DOHH2 (cell line): Measurements from ENCODE around the gene MAP2K5.

Experiments used
- H3F3A ChIP-seq: fragments of 200-600 bp; sonication (generic), shearing (Covaris generic); 2 replicates; pipeline ENCODE4 v1.6.0; 2016; ENCODE audit warnings: antibody characterized with exemption, mild to moderate bottlenecking; ENCODE audit not compliant: control insufficient read depth, insufficient read depth
- H3K27ac ChIP-seq: fragments of 200-600 bp; sonication (generic); 2 replicates; pipeline ENCODE4 v1.5.1; 2014; ENCODE audit warnings: low read depth, mild to moderate bottlenecking, low read length, moderate library complexity
- H3K27me3 ChIP-seq: fragments of 200-600 bp; sonication (generic); 2 replicates; pipeline ENCODE4 v1.6.1; 2014; ENCODE audit warnings: mild to moderate bottlenecking, low read length, mixed read lengths; ENCODE audit not compliant: control insufficient read depth
- H3K36me3 ChIP-seq: fragments of 200-600 bp; sonication (generic); 2 replicates; pipeline ENCODE4 v1.6.1; 2014; ENCODE audit warnings: mild to moderate bottlenecking, low read length, moderate library complexity, mixed read lengths; ENCODE audit not compliant: control insufficient read depth
- H3K4me1 ChIP-seq: fragments of 200-600 bp; sonication (generic); 2 replicates; pipeline ENCODE4 v1.6.1; 2014; ENCODE audit warnings: mild to moderate bottlenecking, low read length, mixed read lengths; ENCODE audit not compliant: control insufficient read depth
- H3K4me2 ChIP-seq: fragments of 200-600 bp; sonication (generic); 2 replicates; pipeline ENCODE4 v1.6.0; 2014; ENCODE audit warnings: mild to moderate bottlenecking, low read length, moderate library complexity
- H3K4me3 ChIP-seq: fragments of 200-600 bp; sonication (generic); 2 replicates; pipeline ENCODE4 v1.5.1; 2014; ENCODE audit warnings: mild to moderate bottlenecking, low read length, mixed read lengths
- H3K79me2 ChIP-seq: fragments of 200-600 bp; sonication (generic); 2 replicates; pipeline ENCODE4 v1.6.1; 2014; ENCODE audit warnings: mild to moderate bottlenecking, low read length, mixed read lengths; ENCODE audit not compliant: control insufficient read depth
- H3K9me2 ChIP-seq: fragments of 200-600 bp; sonication (generic); replicated peaks from 2 replicates; pipeline ENCODE4 v1.6.1; 2014; ENCODE audit warnings: mild to moderate bottlenecking, low read length, mixed read lengths; ENCODE audit not compliant: control insufficient read depth
- H3K9me3 ChIP-seq: fragments of 200-600 bp; sonication (generic); 2 replicates; pipeline ENCODE4 v1.6.1; 2014; ENCODE audit warnings: antibody characterized with exemption, low read length, mixed read lengths; ENCODE audit not compliant: control insufficient read depth, insufficient read depth
- H4K20me1 ChIP-seq: fragments of 200-600 bp; sonication (generic); 2 replicates; pipeline ENCODE4 v1.6.0; 2014; ENCODE audit warnings: low read depth, mild to moderate bottlenecking, antibody characterized with exemption, low read length, moderate library complexity; ENCODE audit not compliant: control insufficient read depth, insufficient read depth
- CTCF ChIP-seq: fragments of 200-600 bp; sonication (generic); IDR thresholded peaks from one replicate; pipeline ENCODE4 v1.5.1; 2014; ENCODE audit warnings: antibody characterized with exemption, mild to moderate bottlenecking, low read depth, low read length; ENCODE audit not compliant: poor library complexity, severe bottlenecking
- EZH2phosphoT487 ChIP-seq: fragments of 200-600 bp; sonication (generic); IDR thresholded peaks from 2 replicates; pipeline ENCODE4 v1.6.1; 2017; ENCODE audit warnings: borderline replicate concordance, mild to moderate bottlenecking, antibody characterized with exemption, low read length, moderate library complexity, mixed read lengths

MAP2K5 gene

DNA sequence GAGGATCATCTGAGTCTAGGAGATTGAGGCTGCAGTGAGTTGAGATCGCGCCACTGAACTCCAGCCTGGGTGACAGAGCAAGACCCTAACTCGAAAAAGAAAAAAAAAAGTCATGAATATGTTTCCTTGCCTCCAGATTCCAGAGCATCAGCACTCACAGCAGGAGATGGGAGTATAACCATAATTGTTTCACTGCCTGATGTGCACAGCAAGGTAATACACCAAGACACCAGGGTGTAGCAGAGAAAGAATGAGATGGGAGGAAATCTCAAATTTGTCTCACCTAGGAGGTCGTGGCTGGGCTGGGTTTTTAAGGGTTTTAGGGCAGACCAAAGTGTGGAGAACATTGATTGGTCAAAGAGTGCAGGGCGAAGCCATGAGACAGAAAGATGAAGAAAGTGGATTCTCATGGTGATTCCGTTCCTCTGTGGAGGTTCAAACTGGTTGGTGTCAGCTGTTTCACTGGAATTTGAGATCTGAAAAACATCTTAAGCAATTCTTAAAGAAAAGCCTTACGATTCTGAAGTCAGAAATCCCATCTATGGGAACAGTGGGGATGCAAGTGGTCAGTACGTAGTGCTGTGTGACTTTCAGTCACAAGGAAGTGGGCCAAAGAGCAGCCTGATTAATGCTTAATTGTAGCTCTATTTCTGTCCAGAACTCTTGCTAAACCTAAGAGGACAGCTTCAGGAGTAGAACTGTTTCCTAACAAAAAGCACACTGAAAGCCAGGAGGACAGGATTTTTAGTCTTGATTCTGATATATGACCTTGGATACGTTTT is 29.4 kb upstream of the MAP2K5 start:
- no peaks in the 10 kb centered on the region; the same call in 1 of the 2 replicates for H3F3A ChIP-seq
- H3K4me3 ChIP-seq: no peak overlapping the region
- no peak for TF ChIP-seq EZH2phosphoT487
- no peaks in the 10 kb centered on the region for H3K9me2 ChIP-seq
- H3K79me2 ChIP-seq: no peaks in the 10 kb centered on the region
- no peaks in the 10 kb centered on the region for H3K4me1 ChIP-seq
- no peaks in the 10 kb centered on the region for H4K20me1 ChIP-seq
- no peak overlapping the region for H3K27ac ChIP-seq
- H3K4me2 ChIP-seq: no peak overlapping the region
- H3K36me3 ChIP-seq: peaks cover 14% of the 10 kb centered on the region
- no peaks in the 10 kb centered on the region for H3K27me3 ChIP-seq
- H3K9me3 ChIP-seq: no peaks in the 10 kb centered on the region

- H3K79me2 ChIP-seq: no peaks in the 10 kb centered on the region
- no peaks in the 10 kb centered on the region for H3K9me3 ChIP-seq
- TF ChIP-seq CTCF: no peak
- no peak for TF ChIP-seq EZH2phosphoT487
- H3K4me1 ChIP-seq: peaks cover 3% of the 10 kb centered on the region
- H3K36me3 ChIP-seq: peaks cover 14% of the 10 kb centered on the region
- no peaks in the 10 kb centered on the region; the same call in 1 of the 2 replicates for H3F3A ChIP-seq
- H3K4me3 ChIP-seq: no peak overlapping the region
- H4K20me1 ChIP-seq: no peaks in the 10 kb centered on the region
- no peaks in the 10 kb centered on the region for H3K27me3 ChIP-seq
- no peak overlapping the region for H3K27ac ChIP-seq
- no peaks in the 10 kb centered on the region for H3K9me2 ChIP-seq
- H3K4me2 ChIP-seq: no peak overlapping the region
Observed at GRCh38 chr15:67515090-67515489, 27.4 kb upstream of the MAP2K5 start.

- no peak overlapping the region for H3K4me2 ChIP-seq
- H3K9me3 ChIP-seq: no peaks in the 10 kb centered on the region
- H3K9me2 ChIP-seq: no peaks in the 10 kb centered on the region
- no peaks in the 10 kb centered on the region for H4K20me1 ChIP-seq
- H3K79me2 ChIP-seq: peaks cover 3% of the 10 kb centered on the region
- H3F3A ChIP-seq: no peaks in the 10 kb centered on the region; the same call in 1 of the 2 replicates
- TF ChIP-seq CTCF: no peak
- TF ChIP-seq EZH2phosphoT487: no peak
- H3K36me3 ChIP-seq: peaks cover 14% of the 10 kb centered on the region
- no peaks in the 10 kb centered on the region for H3K27me3 ChIP-seq
- no peak overlapping the region for H3K4me3 ChIP-seq
- H3K4me1 ChIP-seq: peaks cover 8% of the 10 kb centered on the region
- H3K27ac ChIP-seq: no peak overlapping the region
Observed at GRCh38 chr15:67515557-67515956, 26.9 kb upstream of the MAP2K5 start.

DNA sequence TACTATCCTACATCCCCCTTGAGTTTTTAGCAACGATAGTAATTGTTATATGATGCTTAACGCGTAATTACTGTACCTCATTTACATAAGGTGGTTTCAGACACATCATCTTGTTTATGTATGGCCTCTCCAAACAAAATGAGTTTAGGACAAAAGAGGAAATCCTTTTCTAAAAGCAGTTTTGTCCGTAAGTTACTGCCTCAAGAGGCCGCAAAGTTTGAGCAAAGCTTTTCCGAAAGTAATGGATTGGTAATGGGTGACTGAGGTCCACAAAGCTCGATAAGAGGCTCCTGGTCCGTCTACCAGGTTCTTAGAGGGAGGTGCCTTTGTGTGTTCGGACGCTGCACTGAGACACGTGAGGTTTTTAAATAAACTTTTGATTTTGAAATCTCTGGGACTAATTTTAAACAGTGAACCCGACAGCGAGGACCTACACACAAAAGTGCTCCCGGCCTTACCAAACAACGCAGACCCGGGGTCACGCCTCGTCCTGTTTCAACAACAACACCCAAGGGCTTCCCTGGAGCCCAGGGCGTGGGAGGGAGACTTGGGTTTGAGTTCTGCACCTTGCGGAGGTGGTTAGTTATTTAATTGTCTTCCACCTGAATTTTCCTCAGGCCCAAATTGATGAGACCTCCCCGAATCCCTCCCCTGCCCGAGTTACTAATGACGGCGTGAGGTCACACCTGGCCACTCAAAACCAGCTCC is 22.0 kb upstream of the MAP2K5 start:
- H3K79me2 ChIP-seq: peaks cover 48% of the 10 kb centered on the region
- peak overlapping the region; percentile 21 for H3K27ac ChIP-seq

More for the DNA sequence above, 22.0 kb upstream of the MAP2K5 start:
- H3K4me3 ChIP-seq: peak overlapping the region; percentile 96
- H3K27me3 ChIP-seq: no peaks in the 10 kb centered on the region
- peaks cover 28% of the 10 kb centered on the region for H3K4me1 ChIP-seq
- H4K20me1 ChIP-seq: no peaks in the 10 kb centered on the region
- peaks cover 3% of the 10 kb centered on the region; the same call in 1 of the 2 replicates for H3K36me3 ChIP-seq
- H3K9me3 ChIP-seq: no peaks in the 10 kb centered on the region
- peak overlapping the region; percentile 78 for H3K4me2 ChIP-seq
- no peaks in the 10 kb centered on the region for H3K9me2 ChIP-seq
- TF ChIP-seq CTCF: no peak
- TF ChIP-seq EZH2phosphoT487: no peak
- H3F3A ChIP-seq: no peaks in the 10 kb centered on the region
